GM12878 (cell line): ENCODE measurements around the gene NINL. TPM values are rescaled to one million over a fixed set of nuclear protein-coding genes. Genes with fewer than 3 reads are reported as not detected.
A peak's percentile ranks its signal among the peaks of the same experiment; 100 is the strongest.

ENCODE experiments used
- CBFB ChIP-seq: IDR thresholded peaks from 2 replicates; pipeline ENCODE4 v1.6.1; 2016; ENCODE audit warnings: antibody characterized with exemption, low read depth
- CHD1 ChIP-seq: IDR thresholded peaks from 2 replicates; pipeline ENCODE4 v1.6.1; 2012; ENCODE audit warnings: low read depth, low read length, improper control_type of control experiment
- CHD2 ChIP-seq: IDR thresholded peaks from 2 replicates; pipeline ENCODE4 v1.6.1; 2011; ENCODE audit warnings: low read depth, low read length, improper control_type of control experiment, borderline replicate concordance
- CREM ChIP-seq: IDR thresholded peaks from 2 replicates; pipeline ENCODE4 v1.6.1; 2014; ENCODE audit warnings: antibody characterized with exemption, low read depth
- E2F4 ChIP-seq: IDR thresholded peaks from 2 replicates; pipeline ENCODE4 v1.6.1; 2012; ENCODE audit warnings: low read depth, low read length, improper control_type of control experiment
- GATAD2B ChIP-seq: fragments of 450-650 bp; conservative IDR thresholded peaks from 2 replicates; pipeline ENCODE4 v1.6.1; 2017; ENCODE audit warnings: low read depth, mild to moderate bottlenecking, moderate library complexity
- HDAC2 ChIP-seq: fragments of 200-600 bp; sonication (generic); IDR thresholded peaks from 2 replicates; pipeline ENCODE4 v1.6.1; 2017
- HDAC6 ChIP-seq: fragments of 200-600 bp; sonication (generic); IDR thresholded peaks from one replicate; pipeline ENCODE4 v1.8.0; 2017; ENCODE audit warnings: antibody characterized with exemption; ENCODE audit not compliant: unreplicated experiment
- IKZF1 ChIP-seq: fragments of 450-650 bp; conservative IDR thresholded peaks from 2 replicates; pipeline ENCODE4 v1.6.1; 2017; ENCODE audit warnings: antibody characterized with exemption, mild to moderate bottlenecking
- MLLT1 ChIP-seq: fragments of 450-650 bp; IDR thresholded peaks from 2 replicates; pipeline ENCODE4 v1.6.1; 2016; ENCODE audit warnings: mild to moderate bottlenecking
- SMAD1 ChIP-seq: fragments of 450-650 bp; IDR thresholded peaks from 2 replicates; pipeline ENCODE4 v1.6.1; 2018; ENCODE audit warnings: mild to moderate bottlenecking, low read depth; ENCODE audit not compliant: partially characterized antibody
- SP1 ChIP-seq: IDR thresholded peaks from one replicate; pipeline ENCODE4 v1.6.1; 2011; ENCODE audit warnings: low read depth, low read length
- STAT1 ChIP-seq: fragments of 450-650 bp; conservative IDR thresholded peaks from 2 replicates; pipeline ENCODE4 v1.6.1; 2014; ENCODE audit warnings: antibody characterized with exemption, mild to moderate bottlenecking
- TAF1 ChIP-seq: IDR thresholded peaks from 2 replicates; pipeline ENCODE4 v1.6.1; 2011; ENCODE audit warnings: mild to moderate bottlenecking, low read depth, low read length, borderline replicate concordance
- YY1 ChIP-seq: IDR thresholded peaks from 2 replicates; pipeline ENCODE4 v1.6.1; 2011; ENCODE audit warnings: low read depth, mild to moderate bottlenecking, low read length
- ZBTB33 ChIP-seq: fragments of 450-650 bp; IDR thresholded peaks from 2 replicates; pipeline ENCODE4 v1.6.1; 2017; ENCODE audit warnings: mild to moderate bottlenecking
- ZNF24 ChIP-seq: fragments of 450-650 bp; IDR thresholded peaks from 2 replicates; pipeline ENCODE4 v1.6.1; 2017; ENCODE audit warnings: antibody characterized with exemption, mild to moderate bottlenecking
- polyA plus RNA-seq, 11 experiments: library from polyadenylated mRNA; depleted of rRNA in 4 of 11; unstranded in 6 of 11; stranded (reverse) in 5 of 11; fragments of >200 nt; fragmentation: Nextera tagmentation in 4 of 11; fragmentation: Illumina TruSeq in 1 of 11; extraction: Ambion mirVana in 4 of 11; extraction: Trizol in 1 of 11; gene quantifications; 1 replicate in 1 of 11; 2 replicates in 10 of 11; pipeline versions ENCODE4 v1.2.1 to v1.2.3, GENCODE V29; 2011 to 2016; ENCODE audit warnings: inconsistent platforms in 2 of 11, missing spikeins in 2 of 11, low read depth in 1 of 11
- small RNA-seq: library from RNA; depleted of rRNA; stranded (forward); fragments of <200 nt; gene quantifications from one replicate; pipeline ENCODE3, GENCODE V24; 2014
- total RNA-seq, 4 experiments: library from RNA; depleted of rRNA in 3 of 4; stranded (reverse); fragments of >200 nt in 3 of 4; fragmentation: Illumina TruSeq in 1 of 4; extraction: Trizol in 1 of 4; gene quantifications; 2 replicates each; pipeline versions ENCODE4 v1.2.1 to v1.2.3, GENCODE V29; 2013 to 2021

The NINL gene
- total and polyA plus RNA-seq, 10 of the 15 experiments (the other 5 are each of a cell fraction or from before 2014, with no cell fraction given): 0.04 to 0.77 (median 0.23) TPM; not detected in 1

GRCh38 chr20:25407311-25408169, 177.8 kb downstream of the NINL start, which contains the start of gene GINS1 (continued):
- TF ChIP-seq MLLT1 (no peak), YY1 (peak; percentile 84), TAF1 (peak; percentile 81), GATAD2B (peak; percentile 61; the same call in 1 of the 2 replicates), ZBTB33 (no peak), SMAD1 (no peak), HDAC2 (0 out of 2 replicates have a peak, but pooled peaks have one; percentile 20), CBFB (0 out of 2 replicates have a peak, but pooled peaks have one; percentile 63), IKZF1 (peak; percentile 89), E2F4 (peak; percentile 90), CREM (peak; percentile 42), CHD2 (peak; percentile 66; the same call in 1 of the 2 replicates), SP1 (peak; percentile 76), ZNF24 (peak; percentile 86), CHD1 (0 out of 2 replicates have a peak, but pooled peaks have one; percentile 36), STAT1 (no peak), HDAC6 (peak; percentile 68)

Small RNA genes lying within 50 kb of the gene (small RNA-seq; reads per million reads assigned to genes)
- not detected for gene RNU6ATAC17P

Other genes with a start within 250 kb of the NINL start
- gene ABHD12, start 194.7 kb downstream of the NINL start, total RNA-seq (2014; rRNA removed): 22.8 and 33.0 TPM in 2 replicates
- 15.9 and 22.0 TPM in 2 replicates for gene ABHD12, start 194.7 kb downstream of the NINL start, total RNA-seq (2014; rRNA removed; fragmentation: Illumina TruSeq; extraction: Trizol)
- 37.1 and 42.2 TPM in 2 replicates for gene ABHD12, start 194.7 kb downstream of the NINL start, total RNA-seq (2021)
- 14.2 and 16.1 TPM in 2 replicates for gene ABHD12, start 194.7 kb downstream of the NINL start, polyA plus RNA-seq (2011; rRNA removed)
- gene ABHD12, start 194.7 kb downstream of the NINL start, polyA plus RNA-seq (2014; fragmentation: Illumina TruSeq; extraction: Trizol): 19.8 and 27.6 TPM in 2 replicates
- 1 to 10 TPM; 1.5 to 4.1 TPM for gene ABHD12, start 194.7 kb downstream of the NINL start, polyA plus RNA-seq (2014; fragmentation: Nextera tagmentation; extraction: Ambion mirVana)
- gene ABHD12, start 194.7 kb downstream of the NINL start, polyA plus RNA-seq (2014; rRNA removed): 25.7 and 28.8 TPM in 2 replicates
- gene ABHD12, start 194.7 kb downstream of the NINL start, polyA plus RNA-seq (2016; fragmentation: Nextera tagmentation; extraction: Ambion mirVana): 10 to 100 TPM; 52.4 to 61.8 TPM
- 31.1 and 35.3 TPM in 2 replicates for gene GINS1, start 177.9 kb downstream of the NINL start, total RNA-seq (2014; rRNA removed)
- 26.1 and 29.1 TPM in 2 replicates for gene GINS1, start 177.9 kb downstream of the NINL start, total RNA-seq (2014; rRNA removed; fragmentation: Illumina TruSeq; extraction: Trizol)
- gene GINS1, start 177.9 kb downstream of the NINL start, total RNA-seq (2021): 33.8 and 35.6 TPM in 2 replicates
- gene GINS1, start 177.9 kb downstream of the NINL start, polyA plus RNA-seq (2011; rRNA removed): 34.1 and 47.5 TPM in 2 replicates
- gene GINS1, start 177.9 kb downstream of the NINL start, polyA plus RNA-seq (2014; fragmentation: Illumina TruSeq; extraction: Trizol): 25.2 and 30.0 TPM in 2 replicates
- gene GINS1, start 177.9 kb downstream of the NINL start, polyA plus RNA-seq (2014; fragmentation: Nextera tagmentation; extraction: Ambion mirVana): 10 to 100 TPM; 13.0 to 20.0 TPM
- 25.3 and 29.6 TPM in 2 replicates for gene GINS1, start 177.9 kb downstream of the NINL start, polyA plus RNA-seq (2014; rRNA removed)
- 10 to 100 TPM; 40.5 to 44.6 TPM for gene GINS1, start 177.9 kb downstream of the NINL start, polyA plus RNA-seq (2016; fragmentation: Nextera tagmentation; extraction: Ambion mirVana)
- gene NANP, start 38.5 kb upstream of the NINL start, total RNA-seq (2014; rRNA removed): 4.7 and 5.8 TPM in 2 replicates
- 5.1 and 5.2 TPM in 2 replicates for gene NANP, start 38.5 kb upstream of the NINL start, total RNA-seq (2014; rRNA removed; fragmentation: Illumina TruSeq; extraction: Trizol)
- 4.6 and 5.1 TPM in 2 replicates for gene NANP, start 38.5 kb upstream of the NINL start, total RNA-seq (2021)
- gene NANP, start 38.5 kb upstream of the NINL start, polyA plus RNA-seq (2011; rRNA removed): 5.7 and 7.3 TPM in 2 replicates
- gene NANP, start 38.5 kb upstream of the NINL start, polyA plus RNA-seq (2014; fragmentation: Illumina TruSeq; extraction: Trizol): 6.5 and 7.6 TPM in 2 replicates
- gene NANP, start 38.5 kb upstream of the NINL start, polyA plus RNA-seq (2014; fragmentation: Nextera tagmentation; extraction: Ambion mirVana): 1 to 10 TPM; 4.2 to 4.6 TPM
- 4.1 and 4.4 TPM in 2 replicates for gene NANP, start 38.5 kb upstream of the NINL start, polyA plus RNA-seq (2014; rRNA removed)
- 1 to 10 TPM; 5.4 to 6.7 TPM for gene NANP, start 38.5 kb upstream of the NINL start, polyA plus RNA-seq (2016; fragmentation: Nextera tagmentation; extraction: Ambion mirVana)
- 8.5 and 9.2 TPM in 2 replicates for gene ZNF337, start 111.3 kb upstream of the NINL start, total RNA-seq (2014; rRNA removed)
- 11.6 and 13.0 TPM in 2 replicates for gene ZNF337, start 111.3 kb upstream of the NINL start, total RNA-seq (2014; rRNA removed; fragmentation: Illumina TruSeq; extraction: Trizol)
- 9.0 and 9.6 TPM in 2 replicates for gene ZNF337, start 111.3 kb upstream of the NINL start, total RNA-seq (2021)
- 16.8 and 17.8 TPM in 2 replicates for gene ZNF337, start 111.3 kb upstream of the NINL start, polyA plus RNA-seq (2011; rRNA removed)
- gene ZNF337, start 111.3 kb upstream of the NINL start, polyA plus RNA-seq (2014; fragmentation: Illumina TruSeq; extraction: Trizol): 14.9 and 18.6 TPM in 2 replicates
- gene ZNF337, start 111.3 kb upstream of the NINL start, polyA plus RNA-seq (2014; fragmentation: Nextera tagmentation; extraction: Ambion mirVana): 1 to 10 TPM in 1 of 2 experiments, under 1 TPM in 1; 0.60 to 2.6 TPM
- gene ZNF337, start 111.3 kb upstream of the NINL start, polyA plus RNA-seq (2014; rRNA removed): 11.6 and 12.3 TPM in 2 replicates
- 1 to 10 TPM; 4.1 to 5.7 TPM for gene ZNF337, start 111.3 kb upstream of the NINL start, polyA plus RNA-seq (2016; fragmentation: Nextera tagmentation; extraction: Ambion mirVana)